ENCODE results near the gene IL3RA. TPM values are rescaled to one million over a fixed set of nuclear protein-coding genes. Genes with fewer than 3 reads are reported as not detected.
"Not testable (repeated sequence)": the region's sequence is repeated elsewhere in the genome, so short reads cannot be mapped to it uniquely, and the experiment has no call there.

The IL3RA gene
- total and polyA plus RNA-seq, 8 donors = 2.4 to 10.1 (median 4.5) TPM; not detected in 1

- intact Hi-C loops (cut with DNase I; ENCODE audit: low total_unique reads) = no loop called here
- Histone ChIP-seq H3K9me3 (peaks cover 0 to 12% (median 0%) of the 10 kb centered on the region in 4 donors), H3K4me1 (no peaks in the 10 kb centered on the region), H3K27ac (no peak overlapping the region), H3K4me3 (no peak overlapping the region), H3K27me3 (peaks cover 0 to 7% (median 0%) of the 10 kb centered on the region in 3 donors), H3K36me3 (peaks cover 0 to 5% (median 0%) of the 10 kb centered on the region in 4 donors)
- DNase-seq = no peak
- 28 to 52% (median 34%) methylated on average over 13 to 22 of the region's 22 CpGs for WGBS, 5 donors
- TF ChIP-seq CTCF (IDR thresholded peaks at IDR 0.05) (no peak), POLR2A (IDR thresholded peaks at IDR 0.05) (no peak)
Measured at GRCh38 chrX:1292575-1293290, 43.9 kb upstream of the IL3RA start.

GRCh38 chrX:1294301-1295067 is 42.1 kb upstream of the IL3RA start:
- 88 to 95% (median 90%) methylated on average over 28 to 29 of the region's 29 CpGs for WGBS, 5 donors
- Histone ChIP-seq H3K27ac (no peak overlapping the region), H3K9me3 (peaks cover 0 to 13% (median 9%) of the 10 kb centered on the region in 4 donors), H3K27me3 (peaks cover 0 to 7% (median 0%) of the 10 kb centered on the region in 3 donors), H3K36me3 (peaks cover 0 to 5% (median 0%) of the 10 kb centered on the region in 4 donors), H3K4me1 (no peaks in the 10 kb centered on the region), H3K4me3 (no peak overlapping the region)
- intact Hi-C loops (cut with DNase I; ENCODE audit: low total_unique reads) = no loop called here
- no peak for TF ChIP-seq POLR2AphosphoS5 (IDR thresholded peaks at IDR 0.05)
- TF ChIP-seq CTCF (IDR thresholded peaks at IDR 0.05) = no peak
- no peak for TF ChIP-seq EP300 (IDR thresholded peaks at IDR 0.05)
- no peak for TF ChIP-seq POLR2A (IDR thresholded peaks at IDR 0.05)
- DNase-seq = no peak

GRCh38 chrX:1295550-1295949 is 41.0 kb upstream of the IL3RA start:
- Histone ChIP-seq H3K4me3 (no peak overlapping the region), H3K36me3 (peaks cover 0 to 5% (median 0%) of the 10 kb centered on the region in 4 donors), H3K27ac (no peak overlapping the region), H3K9me3 (peaks cover 0 to 15% (median 11%) of the 10 kb centered on the region in 4 donors), H3K4me1 (no peaks in the 10 kb centered on the region), H3K27me3 (peaks cover 0 to 7% (median 0%) of the 10 kb centered on the region in 3 donors)
- no peak for TF ChIP-seq POLR2A (IDR thresholded peaks at IDR 0.05)
- no peak for TF ChIP-seq CTCF (IDR thresholded peaks at IDR 0.05)
- no peak for TF ChIP-seq POLR2AphosphoS5 (IDR thresholded peaks at IDR 0.05)
- no peak for TF ChIP-seq EP300 (IDR thresholded peaks at IDR 0.05)
- intact Hi-C loops (cut with DNase I; ENCODE audit: low total_unique reads) = no loop called here
- 81 to 89% (median 86%) methylated on average over 10 of the region's 10 CpGs for WGBS, 5 donors
- no peak for DNase-seq

- whole genome bisulfite sequencing, 5 donors = 87 to 95% (median 89%) methylated on average over 6 to 7 of the region's 8 CpGs; no CpG with 5 or more reads in 1 of the 5 donors
- not testable (repeated sequence) for H3K27me3 ChIP-seq, H3K4me1 ChIP-seq
Measured at GRCh38 chrX:1297591-1297990, 39.0 kb upstream of the IL3RA start.

More at GRCh38 chrX:1297591-1297990, 39.0 kb upstream of the IL3RA start:
- H3K9me3 ChIP-seq = peaks cover 0 to 15% (median 11%) of the 10 kb centered on the region in 4 donors
- intact Hi-C loops (cut with DNase I; ENCODE audit: low total_unique reads); H3K27ac ChIP-seq; DNase-seq; H3K4me3 ChIP-seq; H3K36me3 ChIP-seq: not testable (repeated sequence)
